ENCODE results near the gene HMGN1. TPM values are rescaled to one million over a fixed set of nuclear protein-coding genes. Genes with fewer than 3 reads are reported as not detected.
"Not testable (repeated sequence)": the region's sequence is repeated elsewhere in the genome, so short reads cannot be mapped to it uniquely, and the experiment has no call there.

The HMGN1 gene
- 100 to 1,000 TPM in 11 of 12 donors, not detected in 1; 207 to 511 (median 342) TPM for polyA plus RNA-seq (ENCODE audit: insufficient read length in 12 of 12)
- long read RNA-seq, donor 1, full-length matches to known transcripts = 113 of 171 reads
- long read RNA-seq, donor 1, partial matches to known transcripts = 31 of 171 reads
- long read RNA-seq, donor 1, other reads (novel, unspliced or antisense) = 27 of 171 reads
- long read RNA-seq, donor 2, transcript HMGN1-204 (6 exons, 1,383 nt) = major isoform, 62 of 83 reads
- long read RNA-seq, donor 2, partial matches to known transcripts = 7 of 83 reads
- long read RNA-seq, donor 2, other reads (novel, unspliced or antisense) = 11 of 83 reads
- long read RNA-seq, donor 3, transcript HMGN1-204 (6 exons, 1,383 nt) = major isoform, 31 of 41 reads
- long read RNA-seq, donor 3, partial matches to known transcripts = 6 of 41 reads
- long read RNA-seq, donor 3, other reads (novel, unspliced or antisense) = 0 of 41 reads
- long read RNA-seq, donor 4, transcript HMGN1-204 (6 exons, 1,383 nt) = major isoform, 17 of 19 reads
- long read RNA-seq, donor 4, partial matches to known transcripts = 0 of 19 reads
- long read RNA-seq, donor 4, other reads (novel, unspliced or antisense) = 0 of 19 reads
- long read RNA-seq, donor 5, transcript HMGN1-204 (6 exons, 1,383 nt) = major isoform, 84 of 108 reads
- long read RNA-seq, donor 5, partial matches to known transcripts = 13 of 108 reads
- long read RNA-seq, donor 5, other reads (novel, unspliced or antisense) = 5 of 108 reads
- long read RNA-seq, donor 6, transcript HMGN1-204 (6 exons, 1,383 nt) = major isoform, 34 of 36 reads
- long read RNA-seq, donor 6, partial matches to known transcripts = 0 of 36 reads
- long read RNA-seq, donor 6, other reads (novel, unspliced or antisense) = 0 of 36 reads
- long read RNA-seq, donor 7, transcript HMGN1-204 (6 exons, 1,383 nt) = major isoform, 28 of 29 reads
- long read RNA-seq, donor 7, partial matches to known transcripts = 0 of 29 reads
- long read RNA-seq, donor 7, other reads (novel, unspliced or antisense) = 0 of 29 reads
- long read RNA-seq, donor 8, transcript HMGN1-204 (6 exons, 1,383 nt) = major isoform, 39 of 82 reads
- long read RNA-seq, donor 8, partial matches to known transcripts = 13 of 82 reads
- long read RNA-seq, donor 8, other reads (novel, unspliced or antisense) = 20 of 82 reads
- long read RNA-seq, donor 9, transcript HMGN1-204 (6 exons, 1,383 nt) = major isoform, 49 of 57 reads
- long read RNA-seq, donor 9, partial matches to known transcripts = 0 of 57 reads
- long read RNA-seq, donor 9, other reads (novel, unspliced or antisense) = 5 of 57 reads
- long read RNA-seq, donor 10, full-length matches to known transcripts = 54 of 61 reads
- long read RNA-seq, donor 10, partial matches to known transcripts = 7 of 61 reads
- long read RNA-seq, donor 10, other reads (novel, unspliced or antisense) = 0 of 61 reads
- long read RNA-seq, donor 11, full-length matches to known transcripts = 94 of 116 reads
- long read RNA-seq, donor 11, partial matches to known transcripts = 16 of 116 reads
- long read RNA-seq, donor 11, other reads (novel, unspliced or antisense) = 6 of 116 reads

GRCh38 chr21:39348355-39349210 lies at the start of gene HMGN1:
TSS of gene HMGN1 (minus strand) at chr21:39349088. CDS start at chr21:39348917, 171 bp downstream.
- DNase-seq = peak; percentile 90

GRCh38 chr21:39397646-39398385 lies 48.9 kb upstream of the HMGN1 start:
- no peak for DNase-seq

- DNase-seq = no peak
Observed at GRCh38 chr21:39392981-39393380, 44.1 kb upstream of the HMGN1 start.

- no peak for DNase-seq
Observed at GRCh38 chr21:39390212-39390765, 41.4 kb upstream of the HMGN1 start.

- DNase-seq = no peak
Observed at GRCh38 chr21:39388811-39389155, 39.9 kb upstream of the HMGN1 start.

GRCh38 chr21:39388038-39388810 lies 39.3 kb upstream of the HMGN1 start:
- peak; percentile 84 for DNase-seq

GRCh38 chr21:39387461-39388037 lies 38.7 kb upstream of the HMGN1 start:
- peak; percentile 91 for DNase-seq

GRCh38 chr21:39386899-39387298 lies 38.0 kb upstream of the HMGN1 start:
- no peak for DNase-seq

GRCh38 chr21:39386194-39386593 lies 37.3 kb upstream of the HMGN1 start:
- no peak for DNase-seq

- DNase-seq = peak; percentile 81
Observed at GRCh38 chr21:39385299-39386145, 36.6 kb upstream of the HMGN1 start.

- no peak for DNase-seq
Observed at GRCh38 chr21:39384674-39385298, 35.9 kb upstream of the HMGN1 start.

- DNase-seq = not testable (repeated sequence)
Observed at GRCh38 chr21:39382096-39382495, 33.2 kb upstream of the HMGN1 start.

GRCh38 chr21:39381009-39381408 lies 32.1 kb upstream of the HMGN1 start:
- DNase-seq = no peak

GRCh38 chr21:39379986-39380891 lies 31.4 kb upstream of the HMGN1 start:
- DNase-seq = peak; percentile 95

GRCh38 chr21:39377444-39378050 lies 28.7 kb upstream of the HMGN1 start:
- no peak for DNase-seq
